RWPE1 (cell line): Measurements from ENCODE around the gene GPSM3.

Experiments
- CTCF ChIA-PET: fragments of 350-600 bp; sonication (Branson Sonifier 250); formaldehyde crosslinking; extraction: SDS; loops from one replicate; lab custom pipeline; 2021; lab: Yijun Ruan, JAX
- POLR2A ChIA-PET: fragments of 400-600 bp; formaldehyde crosslinking; extraction: SDS; loops from one replicate; lab custom pipeline; 2020; ENCODE audit warnings: antibody characterized with exemption; ENCODE audit not compliant: low non-redundant PET; lab: Yijun Ruan, JAX
- DNase-seq: peaks from one replicate; pipeline ENCODE4 v3.0.0; 2012; ENCODE audit warnings: low spot score
- H3K27ac ChIP-seq: fragments of 450-650 bp; 2 replicates; pipeline ENCODE4 v1.5.1; 2017
- CTCF ChIP-seq: fragments of 450-650 bp; conservative IDR thresholded peaks from 2 replicates; pipeline ENCODE4 v1.5.1; 2017; ENCODE audit warnings: low read depth, mild to moderate bottlenecking

GPSM3 gene

GRCh38 chr6:32192608-32193039 lies at the start of gene GPSM3:
TSS of gene GPSM3 (minus strand) at chr6:32192643. CDS start at chr6:32192513, 130 bp downstream.
- CTCF ChIA-PET: interaction anchor here (0.6 kb wide), 1 partner anchor 1074 kb away, joined by 5 read pairs; no protein-coding TSS in a partner anchor
- peak within 1 kb of the TSS; percentile 88 for H3K27ac ChIP-seq
- no peak for TF ChIP-seq CTCF
- DNase-seq: no peak
- POLR2A ChIA-PET: no interaction called here

GRCh38 chr6:32240686-32241085 lies 48.2 kb upstream of the GPSM3 start:
- H3K27ac ChIP-seq: no peak overlapping the region
- ChIA-PET POLR2A (interaction anchor here (0.8 kb wide), 1 partner anchor 700 kb away, joined by 4 read pairs; no protein-coding TSS in a partner anchor), CTCF (no interaction called here)
- no peak for TF ChIP-seq CTCF
- no peak for DNase-seq

GRCh38 chr6:32239462-32239861 lies 47.0 kb upstream of the GPSM3 start:
- ChIA-PET POLR2A (no interaction called here), CTCF (interaction anchor here (0.6 kb wide), 1 partner anchor 119 kb away, joined by 3 read pairs; no protein-coding TSS in a partner anchor)

GRCh38 chr6:32234934-32235333 lies 42.5 kb upstream of the GPSM3 start:
- DNase-seq: peak; percentile 8
- H3K27ac ChIP-seq: no peak overlapping the region
- CTCF ChIA-PET: no interaction called here
- POLR2A ChIA-PET: no interaction called here
- no peak for TF ChIP-seq CTCF

More at GRCh38 chr6:32239462-32239861, 47.0 kb upstream of the GPSM3 start:
- no peak overlapping the region for H3K27ac ChIP-seq
- no peak for DNase-seq
- no peak for TF ChIP-seq CTCF

GRCh38 chr6:32226434-32226833 lies 34.0 kb upstream of the GPSM3 start:
- no peak for TF ChIP-seq CTCF
- no peak overlapping the region for H3K27ac ChIP-seq
- CTCF ChIA-PET: no interaction called here
- POLR2A ChIA-PET: no interaction called here
- no peak for DNase-seq

- CTCF ChIA-PET: interaction anchor here (0.5 kb wide), 1 partner anchor 62 kb away, joined by 6 read pairs; no protein-coding TSS in a partner anchor
- no peak overlapping the region for H3K27ac ChIP-seq
- POLR2A ChIA-PET: no interaction called here
- DNase-seq: no peak
- no peak for TF ChIP-seq CTCF
These were observed 32.3 kb upstream of the GPSM3 start for GRCh38 chr6:32224696-32225095.
